Measurements from ENCODE around the gene BMP6.
"Not testable (repeated sequence)": the region's sequence is repeated elsewhere in the genome, so short reads cannot be mapped to it uniquely, and the experiment has no call there.

BMP6 gene

DNA sequence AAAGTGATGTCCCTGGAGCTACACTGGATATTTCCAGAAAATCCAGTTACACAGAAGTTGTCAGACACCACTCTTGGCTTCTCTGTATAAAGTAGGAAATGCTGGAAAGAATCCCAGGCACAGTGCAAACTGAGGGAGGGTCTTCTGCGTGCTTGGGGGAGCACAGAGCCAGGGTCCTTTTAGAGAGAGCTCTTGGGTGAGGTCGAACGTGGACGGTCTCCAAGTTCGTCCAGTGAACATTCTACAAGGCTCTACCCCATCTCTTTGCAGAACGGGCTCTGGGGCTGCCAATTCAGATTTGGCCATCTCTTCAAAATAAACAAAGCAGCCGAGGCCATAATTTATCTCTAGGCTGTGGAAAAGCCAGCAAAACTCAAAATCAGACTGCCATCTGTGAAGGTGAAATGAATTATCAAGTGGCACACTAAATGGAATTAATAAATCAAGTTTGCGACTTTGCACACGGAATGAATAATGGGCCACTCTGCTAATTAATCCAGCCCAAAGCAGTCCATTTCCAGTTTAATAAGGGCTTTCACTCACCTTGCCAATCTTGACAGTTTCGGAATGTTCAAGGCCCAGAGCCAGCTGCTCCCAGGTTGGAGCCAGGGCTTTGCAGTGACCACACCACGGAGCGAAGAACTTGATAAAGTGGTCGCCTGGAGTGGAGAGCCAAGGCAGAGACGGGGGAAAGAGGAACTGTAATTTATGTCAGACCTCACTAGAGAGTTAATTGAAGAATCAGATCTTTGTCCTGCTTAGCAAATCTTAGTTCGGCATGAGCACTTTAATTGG, 165.4 kb downstream of the BMP6 start:
- no peak for DNase-seq

GRCh38 chr6:7892367-7892766, 166.5 kb downstream of the BMP6 start:
- not testable (repeated sequence) for DNase-seq

DNA sequence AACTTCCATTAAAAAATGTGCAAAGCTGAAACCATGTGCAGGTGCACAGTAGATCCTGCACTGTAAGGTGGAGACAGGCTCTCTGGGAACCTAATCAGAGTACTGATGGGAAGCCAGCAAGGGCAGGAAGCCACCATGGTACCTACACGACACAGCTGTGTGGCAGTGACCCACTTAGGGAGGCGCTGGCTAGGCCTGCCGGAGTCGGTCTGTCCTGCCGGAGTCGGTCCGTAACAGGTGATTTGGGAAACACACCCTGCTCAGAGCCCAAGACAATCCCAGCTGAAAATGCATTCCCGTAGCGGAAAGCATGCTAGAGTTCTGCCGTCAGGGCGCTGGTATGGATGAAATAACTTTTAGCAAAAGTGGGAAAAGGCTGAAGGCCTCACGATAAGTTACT, 167.4 kb downstream of the BMP6 start:
- DNase-seq = no peak

DNA sequence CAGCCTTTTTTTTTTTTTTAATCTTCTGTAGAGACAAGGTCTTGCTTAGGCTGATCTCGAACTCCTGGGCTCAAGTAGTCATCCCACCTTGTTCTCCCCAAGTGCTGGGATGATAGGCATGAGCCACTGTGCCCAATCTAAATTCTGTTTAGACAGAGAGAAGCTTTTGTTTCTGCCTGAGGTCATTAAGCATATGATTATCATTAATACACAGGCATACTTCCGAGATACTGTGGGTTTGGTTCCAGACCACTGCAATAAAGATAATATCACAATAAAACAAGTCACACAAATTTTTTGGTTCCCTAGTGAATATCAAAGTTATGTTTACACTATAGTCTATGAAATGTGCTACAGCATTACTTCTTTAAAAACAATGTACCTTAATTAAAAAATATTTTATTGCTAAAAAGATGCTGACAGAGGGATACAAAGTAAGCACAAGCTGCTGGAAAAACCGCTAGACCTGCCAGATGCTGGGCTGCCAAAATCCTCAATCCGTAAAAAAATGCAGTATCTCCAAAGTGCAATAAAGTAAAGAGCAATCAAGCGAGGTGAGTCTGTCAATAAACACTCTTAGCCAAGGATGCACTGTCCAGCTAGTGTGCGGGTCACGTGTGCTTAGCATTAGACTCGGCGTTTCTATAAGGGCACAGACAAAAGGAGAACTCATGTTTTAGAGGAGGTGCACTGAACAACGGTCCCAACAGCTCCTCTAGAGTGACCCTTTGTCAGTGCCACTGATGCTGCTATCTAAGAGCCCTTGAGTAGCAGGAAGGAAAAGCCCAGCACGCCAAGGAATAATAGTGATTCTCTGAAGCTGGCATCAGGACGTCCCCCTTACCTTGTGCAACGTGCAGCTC, 168.6 kb downstream of the BMP6 start:
- no peak for DNase-seq

DNA sequence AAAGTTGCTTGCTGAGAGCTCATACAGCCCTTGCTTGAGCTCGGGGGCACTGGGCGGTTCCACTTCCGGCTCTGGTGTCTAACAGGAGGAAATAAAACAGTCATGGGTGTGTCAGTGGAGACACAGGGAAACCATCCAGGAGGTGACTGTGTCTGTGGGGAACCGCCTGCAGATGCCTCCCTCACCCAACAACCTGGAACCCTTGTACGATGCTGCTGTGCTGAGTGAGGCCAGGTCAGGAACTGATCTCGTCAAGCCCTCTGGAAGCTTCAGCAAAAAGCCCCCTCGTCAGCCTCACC, 169.2 kb downstream of the BMP6 start:
- no peak for DNase-seq

- DNase-seq = no peak
Measured at GRCh38 chr6:7896465-7896987, 170.6 kb downstream of the BMP6 start.

DNA sequence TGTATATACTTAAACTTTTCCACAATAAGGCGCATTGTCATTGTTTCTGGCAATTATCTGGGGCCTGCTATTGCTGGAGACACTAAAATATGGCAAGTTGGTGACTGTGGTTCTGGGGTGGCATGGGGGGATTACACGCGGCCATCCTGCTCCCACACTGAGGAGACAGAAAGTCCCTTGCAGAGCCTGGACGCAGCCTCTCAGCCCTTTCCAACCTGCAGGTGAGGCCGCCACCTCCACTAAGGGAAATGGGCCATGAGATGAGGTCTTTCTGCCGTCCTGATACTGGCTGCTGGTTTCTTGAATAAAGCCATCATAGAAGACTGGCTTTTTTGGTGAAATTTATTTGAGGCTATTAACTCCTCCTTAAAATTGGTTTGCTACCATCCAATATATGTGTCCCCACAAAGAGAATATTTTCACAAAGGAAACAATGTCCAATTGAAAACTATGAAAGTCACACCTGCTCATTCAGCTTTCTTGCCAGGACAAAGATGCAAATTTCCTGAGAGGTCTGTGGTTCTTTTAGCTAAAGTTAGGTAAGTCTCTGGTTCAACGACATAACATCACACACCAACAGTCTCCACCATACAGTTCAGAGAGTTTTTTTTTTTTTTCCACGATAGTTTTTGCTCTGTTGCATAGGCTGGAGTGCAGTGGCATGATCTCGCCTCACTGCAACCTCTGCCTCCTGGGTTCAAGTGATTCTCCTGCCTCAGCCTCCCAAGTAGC, 171.7 kb downstream of the BMP6 start:
- no peak for DNase-seq

GRCh38 chr6:7898193-7898586, 172.3 kb downstream of the BMP6 start:
- DNase-seq = not testable (repeated sequence)

- no peak for DNase-seq
Measured at GRCh38 chr6:7899101-7899888, 173.4 kb downstream of the BMP6 start.

GRCh38 chr6:7899889-7900213, 174.0 kb downstream of the BMP6 start:
- DNase-seq = no peak

GRCh38 chr6:7900621-7901020, 174.7 kb downstream of the BMP6 start:
- DNase-seq = no peak

- DNase-seq = no peak
Measured at GRCh38 chr6:7901056-7901455, 175.2 kb downstream of the BMP6 start.

GRCh38 chr6:7901780-7902179, 175.9 kb downstream of the BMP6 start:
- no peak for DNase-seq

- no peak for DNase-seq
Measured at GRCh38 chr6:7902221-7902620, 176.3 kb downstream of the BMP6 start.

- DNase-seq = no peak
Measured at GRCh38 chr6:7902867-7903266, 177.0 kb downstream of the BMP6 start.

- DNase-seq = no peak
Measured at GRCh38 chr6:7903673-7904072, 177.8 kb downstream of the BMP6 start.

- DNase-seq = no peak
Measured at GRCh38 chr6:7904654-7905319, 178.9 kb downstream of the BMP6 start.

- no peak for DNase-seq
Measured at GRCh38 chr6:7905416-7905815, 179.5 kb downstream of the BMP6 start.

DNA sequence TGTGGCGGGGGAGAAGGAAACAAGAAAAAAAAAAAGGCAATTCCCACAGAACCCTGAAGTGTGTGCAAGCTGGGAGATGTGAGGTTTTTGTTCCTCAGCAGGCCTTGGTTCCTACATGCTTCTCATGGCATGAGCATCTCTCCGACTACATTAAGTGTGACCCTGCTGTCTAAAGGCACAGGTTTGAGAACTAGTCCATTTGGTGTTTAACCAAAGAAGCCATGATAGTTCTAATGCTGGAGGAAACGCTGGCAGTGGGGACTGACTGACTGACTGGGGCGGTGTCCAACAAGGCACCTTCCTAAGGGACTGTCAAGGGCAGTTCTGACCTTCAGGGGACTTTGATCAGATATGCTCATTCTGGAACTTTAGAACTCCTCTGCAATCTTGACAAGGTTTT, 180.8 kb downstream of the BMP6 start:
- DNase-seq = no peak

- DNase-seq = no peak
Measured at GRCh38 chr6:7907159-7907558, 181.3 kb downstream of the BMP6 start.

DNA sequence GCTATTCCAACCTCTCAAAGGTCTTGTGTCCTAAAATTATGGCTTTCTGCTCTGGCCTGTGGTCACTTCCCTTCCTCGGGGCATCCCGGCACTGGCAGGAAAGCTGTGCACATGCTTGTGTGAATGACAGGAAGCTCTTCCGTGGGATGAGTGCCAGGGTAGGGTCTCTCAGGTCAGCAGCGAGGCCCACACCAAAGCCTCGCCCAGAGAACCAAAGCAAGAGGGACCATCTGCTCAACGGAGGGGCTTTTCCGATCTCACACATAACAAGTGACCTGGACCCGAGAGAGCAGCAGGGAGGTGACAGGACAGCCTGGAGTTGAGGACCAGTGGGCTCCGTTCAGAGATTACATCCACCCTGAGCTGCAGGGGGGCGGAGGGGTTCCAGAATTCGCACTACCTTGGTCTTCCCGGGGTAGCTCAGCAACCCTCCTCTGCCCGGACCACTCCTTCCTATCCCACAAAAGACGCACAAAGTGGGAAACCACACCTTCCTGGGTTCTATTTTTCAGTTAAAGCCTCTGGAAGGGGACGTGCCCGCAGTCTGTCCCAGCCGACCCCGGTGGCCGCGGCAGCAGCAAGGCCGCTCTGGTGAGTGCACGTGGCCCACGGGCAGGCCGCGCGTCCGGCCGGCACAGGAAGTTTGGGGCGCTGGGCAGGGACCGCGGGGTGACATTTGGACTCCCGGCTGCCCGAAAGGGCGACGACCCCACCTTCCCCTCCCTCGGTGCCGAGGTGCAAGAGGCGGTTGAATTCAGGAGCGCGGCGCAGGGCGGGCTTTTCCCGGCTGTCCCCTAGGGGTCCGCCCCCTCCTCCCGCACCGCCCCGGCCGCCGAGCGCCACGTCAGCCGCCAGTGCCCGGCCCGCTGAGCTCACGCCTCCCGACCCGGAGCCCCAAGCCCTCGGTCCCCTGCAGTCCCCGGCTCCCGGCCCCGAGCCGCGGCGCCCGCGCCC, 183.7 kb downstream of the BMP6 start:
- peak; percentile 24 for DNase-seq

Data from KG1 (cell line).